H7 (cell line): ENCODE results near the gene AKIP1. TPM values are rescaled to one million over a fixed set of nuclear protein-coding genes. Genes with fewer than 3 reads are reported as not detected.
"Not testable (repeated sequence)": the region's sequence is repeated elsewhere in the genome, so short reads cannot be mapped to it uniquely, and the experiment has no call there.

ENCODE experiments used
- DNase-seq: peaks from one replicate; pipeline ENCODE4 v3.0.0; 2012
- H3K27me3 ChIP-seq: 2 replicates; pipeline ENCODE4 v1.6.0; 2011; ENCODE audit warnings: mild to moderate bottlenecking, low read length; ENCODE audit not compliant: control insufficient read depth, insufficient read depth
- H3K36me3 ChIP-seq: replicated peaks from 2 replicates; pipeline ENCODE4 v1.5.1; 2011; ENCODE audit warnings: low read length; ENCODE audit not compliant: control insufficient read depth, insufficient read depth
- H3K4me3 ChIP-seq: 2 replicates; pipeline ENCODE4 v1.5.1; 2011; ENCODE audit warnings: low read depth, mild to moderate bottlenecking, control low read depth, low read length, moderate library complexity; ENCODE audit not compliant: insufficient read depth
- total RNA-seq: library from RNA; depleted of rRNA; stranded (reverse); fragments of >200 nt; shearing (Covaris generic); gene quantifications from 2 replicates; pipeline ENCODE4 v1.2.3, GENCODE V29; 2014

Gene AKIP1
- total RNA-seq, 1 experiment from 2014 or later = 41.8 TPM

GRCh38 chr11:8930456-8931175, 19.6 kb downstream of the AKIP1 start:
- no peaks in the 10 kb centered on the region for H3K27me3 ChIP-seq
- H3K36me3 ChIP-seq = no peaks in the 10 kb centered on the region
- no peak for DNase-seq

GRCh38 chr11:8932564-8933180, 21.7 kb downstream of the AKIP1 start, which contains the start of gene C11orf16:
Gene C11orf16 (minus strand): TSS chr11:8932947. CDS start chr11:8932308, 639 bp downstream.
- Histone ChIP-seq H3K27me3 (no peaks in the 10 kb centered on the region), H3K4me3 (no peak within 1 kb of the TSS), H3K36me3 (no peaks in the 10 kb centered on the region)
- DNase-seq = peak; percentile 66

More at GRCh38 chr11:8930456-8931175, 19.6 kb downstream of the AKIP1 start:
- no peak overlapping the region for H3K4me3 ChIP-seq

GRCh38 chr11:8933931-8934330, 22.9 kb downstream of the AKIP1 start:
- H3K27me3 ChIP-seq = no peaks in the 10 kb centered on the region
- no peak overlapping the region for H3K4me3 ChIP-seq
- DNase-seq = peak; percentile 51
- no peaks in the 10 kb centered on the region for H3K36me3 ChIP-seq

GRCh38 chr11:8934742-8935488, 23.9 kb downstream of the AKIP1 start:
- DNase-seq = no peak
- Histone ChIP-seq H3K4me3 (no peak overlapping the region), H3K36me3 (no peaks in the 10 kb centered on the region), H3K27me3 (no peaks in the 10 kb centered on the region)

GRCh38 chr11:8935789-8936188, 24.8 kb downstream of the AKIP1 start:
- not testable (repeated sequence) for H3K36me3 ChIP-seq, H3K4me3 ChIP-seq, H3K27me3 ChIP-seq, DNase-seq

GRCh38 chr11:8937159-8937558, 26.2 kb downstream of the AKIP1 start:
- Histone ChIP-seq H3K27me3 (no peaks in the 10 kb centered on the region), H3K36me3 (no peaks in the 10 kb centered on the region), H3K4me3 (no peak overlapping the region)
- no peak for DNase-seq

GRCh38 chr11:8937659-8938058, 26.7 kb downstream of the AKIP1 start:
- no peak overlapping the region for H3K4me3 ChIP-seq
- no peaks in the 10 kb centered on the region for H3K36me3 ChIP-seq
- no peaks in the 10 kb centered on the region for H3K27me3 ChIP-seq
- no peak for DNase-seq

GRCh38 chr11:8941341-8942103, 30.5 kb downstream of the AKIP1 start:
- H3K27me3 ChIP-seq = no peaks in the 10 kb centered on the region
- no peaks in the 10 kb centered on the region for H3K36me3 ChIP-seq
- DNase-seq = no peak
- no peak overlapping the region for H3K4me3 ChIP-seq

GRCh38 chr11:8942518-8943066, 31.6 kb downstream of the AKIP1 start, which contains the start of gene ASCL3:
Gene ASCL3 (minus strand): TSS chr11:8943016. CDS start chr11:8938161, 4,855 bp downstream.
- Histone ChIP-seq H3K27me3 (no peaks in the 10 kb centered on the region), H3K4me3 (no peak within 1 kb of the TSS), H3K36me3 (no peaks in the 10 kb centered on the region)
- no peak for DNase-seq

- H3K4me3 ChIP-seq = no peak overlapping the region
- DNase-seq = no peak
- H3K27me3 ChIP-seq = no peaks in the 10 kb centered on the region
- no peaks in the 10 kb centered on the region for H3K36me3 ChIP-seq
Observed at GRCh38 chr11:8947230-8947943, 36.4 kb downstream of the AKIP1 start.

- no peak for DNase-seq
- Histone ChIP-seq H3K36me3 (no peaks in the 10 kb centered on the region), H3K4me3 (no peak overlapping the region), H3K27me3 (no peaks in the 10 kb centered on the region)
Observed at GRCh38 chr11:8948886-8949285, 37.9 kb downstream of the AKIP1 start.

GRCh38 chr11:8956860-8957259, 45.9 kb downstream of the AKIP1 start:
- Histone ChIP-seq H3K36me3 (no peaks in the 10 kb centered on the region), H3K4me3 (no peak overlapping the region), H3K27me3 (no peaks in the 10 kb centered on the region)
- DNase-seq = no peak

- H3K36me3 ChIP-seq = no peaks in the 10 kb centered on the region
- H3K4me3 ChIP-seq = no peak overlapping the region
- H3K27me3 ChIP-seq = no peaks in the 10 kb centered on the region
- peak; percentile 85 for DNase-seq
Observed at GRCh38 chr11:8959546-8960166, 48.7 kb downstream of the AKIP1 start.
